ENCODE results near the gene CDK5RAP3. TPM values are rescaled to one million over a fixed set of nuclear protein-coding genes. Genes with fewer than 3 reads are reported as not detected.

CDK5RAP3 gene, protein sequence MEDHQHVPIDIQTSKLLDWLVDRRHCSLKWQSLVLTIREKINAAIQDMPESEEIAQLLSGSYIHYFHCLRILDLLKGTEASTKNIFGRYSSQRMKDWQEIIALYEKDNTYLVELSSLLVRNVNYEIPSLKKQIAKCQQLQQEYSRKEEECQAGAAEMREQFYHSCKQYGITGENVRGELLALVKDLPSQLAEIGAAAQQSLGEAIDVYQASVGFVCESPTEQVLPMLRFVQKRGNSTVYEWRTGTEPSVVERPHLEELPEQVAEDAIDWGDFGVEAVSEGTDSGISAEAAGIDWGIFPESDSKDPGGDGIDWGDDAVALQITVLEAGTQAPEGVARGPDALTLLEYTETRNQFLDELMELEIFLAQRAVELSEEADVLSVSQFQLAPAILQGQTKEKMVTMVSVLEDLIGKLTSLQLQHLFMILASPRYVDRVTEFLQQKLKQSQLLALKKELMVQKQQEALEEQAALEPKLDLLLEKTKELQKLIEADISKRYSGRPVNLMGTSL
- total RNA-seq = 100 to 1,000 TPM in 3 of 4 donors, 10 to 100 TPM in 1; 95.8 to 115 (median 107) TPM

- WGBS, 2 donors = 0 to 1% methylated on average over 23 to 62 of the region's 62 CpGs
- DNase-seq (ENCODE audit: low spot score in 2 of 2) = peak; percentile 100
- TF ChIP-seq POLR2A (IDR thresholded peaks at IDR 0.05) = no peak
- peak in 2 of 3 donors; percentile 48 to 96 for TF ChIP-seq CTCF (IDR thresholded peaks at IDR 0.05)
- intact Hi-C loops (cut with DNase I; ENCODE audit: low total_unique reads) = no loop called here
- H3K4me3 ChIP-seq (ENCODE audit: low read depth, poor library complexity, severe bottlenecking) = peak within 1 kb of the TSS; percentile 91
These were observed at the start of gene CDK5RAP3 for GRCh38 chr17:47970725-47971499. Gene CDK5RAP3 (plus strand): TSS chr17:47971113. CDS start chr17:47971147, 34 bp downstream.

- H3K4me3 ChIP-seq (ENCODE audit: low read depth, poor library complexity, severe bottlenecking) = no peak overlapping the region
- DNase-seq (ENCODE audit: low spot score in 2 of 2) = no peak
- WGBS, 2 donors = 85 to 90% methylated on average over 23 of the region's 23 CpGs
- intact Hi-C loops (cut with DNase I; ENCODE audit: low total_unique reads) = no loop called here
- TF ChIP-seq POLR2A (IDR thresholded peaks at IDR 0.05) (no peak), CTCF (IDR thresholded peaks at IDR 0.05) (no peak)
These were observed 45.9 kb upstream of the CDK5RAP3 start for GRCh38 chr17:47924785-47925677.

DNA sequence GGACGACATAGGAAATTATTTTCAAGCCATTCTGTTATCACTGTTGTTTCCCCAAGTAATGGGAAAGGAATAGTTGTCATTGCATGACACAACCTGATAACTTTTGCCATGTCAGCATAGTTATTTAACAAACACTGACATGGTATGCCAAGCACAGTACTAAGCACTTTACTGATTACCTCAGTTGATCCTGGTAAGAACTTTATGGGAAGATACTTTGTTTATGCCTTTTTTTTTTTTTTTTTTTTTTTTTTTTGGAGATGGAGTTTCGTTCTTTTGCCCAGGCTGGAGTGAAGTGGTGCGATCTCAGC is 45.3 kb upstream of the CDK5RAP3 start:
- no peak for DNase-seq (ENCODE audit: low spot score in 2 of 2)
- intact Hi-C loops (cut with DNase I; ENCODE audit: low total_unique reads) = no loop called here
- TF ChIP-seq POLR2A (IDR thresholded peaks at IDR 0.05) (no peak), CTCF (IDR thresholded peaks at IDR 0.05) (no peak)
- no peak overlapping the region for H3K4me3 ChIP-seq (ENCODE audit: low read depth, poor library complexity, severe bottlenecking)
- WGBS, 2 donors = 80 to 93% methylated on average over 3 of the region's 3 CpGs

- intact Hi-C loops (cut with DNase I; ENCODE audit: low total_unique reads) = no loop called here
- no peak for DNase-seq (ENCODE audit: low spot score in 2 of 2)
- TF ChIP-seq POLR2A (IDR thresholded peaks at IDR 0.05) = no peak
- TF ChIP-seq CTCF (IDR thresholded peaks at IDR 0.05) = no peak
- no peak overlapping the region for H3K4me3 ChIP-seq (ENCODE audit: low read depth, poor library complexity, severe bottlenecking)
- 89 to 91% methylated on average over 20 of the region's 20 CpGs for WGBS, 2 donors
These were observed 43.0 kb upstream of the CDK5RAP3 start for GRCh38 chr17:47927821-47928400.

DNA sequence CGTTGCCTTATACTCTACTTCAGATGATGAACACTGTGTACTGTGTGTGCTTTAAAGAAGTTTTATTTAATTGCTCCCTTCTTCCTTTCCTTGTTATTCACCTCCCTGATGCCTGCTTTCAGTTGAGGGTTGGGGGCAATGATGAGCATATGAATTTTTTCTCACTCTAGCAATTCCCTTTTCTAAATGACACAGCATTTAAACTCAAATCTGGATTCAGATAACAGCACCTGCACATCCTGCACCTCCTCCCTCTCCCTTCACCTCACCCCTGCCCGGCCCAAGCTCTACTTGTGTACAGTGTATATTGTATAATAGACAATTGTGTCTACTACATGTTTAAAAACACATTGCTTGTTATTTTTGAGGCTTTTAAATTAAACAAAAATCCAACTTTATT is 42.5 kb upstream of the CDK5RAP3 start:
- intact Hi-C loops (cut with DNase I; ENCODE audit: low total_unique reads) = no loop called here
- no peak overlapping the region for H3K4me3 ChIP-seq (ENCODE audit: low read depth, poor library complexity, severe bottlenecking)
- 68 to 75% methylated on average over 2 of the region's 2 CpGs for WGBS, 2 donors
- TF ChIP-seq CTCF (IDR thresholded peaks at IDR 0.05) = no peak
- no peak for TF ChIP-seq POLR2A (IDR thresholded peaks at IDR 0.05)
- DNase-seq (ENCODE audit: low spot score in 2 of 2) = no peak

Data from lower leg skin (tissue), 4 donors.